Testis (tissue), 2 donors: ENCODE results near the gene TMEM186.

Source experiments
- CTCF ChIP-seq, 3 experiments: fragments of 450-650 bp in 2 of 3; fragments of 200-600 bp in 1 of 3; sonication (generic) in 1 of 3; IDR thresholded peaks; one replicate each; pipeline ENCODE4 v1.5.1; 2016 to 2019; ENCODE audit warnings: antibody characterized with exemption in 3 of 3, mild to moderate bottlenecking in 2 of 3, moderate library complexity in 1 of 3
- POLR2A ChIP-seq: fragments of 450-650 bp; IDR thresholded peaks from one replicate; pipeline ENCODE4 v1.6.1; 2017; ENCODE audit warnings: antibody characterized with exemption, mild to moderate bottlenecking, moderate library complexity

GRCh38 chr16:8760021-8760420, 37.4 kb downstream of the TMEM186 start:
- TF ChIP-seq CTCF (IDR thresholded peaks at IDR 0.05): no peak
- no peak for TF ChIP-seq POLR2A
